GM21381 (cell line): ENCODE data around the gene DOCK4.

Source experiments
- ATAC-seq: cut with Tn5 transposase; IDR thresholded peaks from one replicate; pipeline ENCODE4 v1.9.1; 2021; ENCODE audit warnings: mild to moderate bottlenecking, moderate library complexity; ENCODE audit not compliant: unreplicated experiment

Gene DOCK4

GRCh38 chr7:111744501-111745155 is 461.6 kb downstream of the DOCK4 start:
- no peak for ATAC-seq

- ATAC-seq, result no peak
Measured at GRCh38 chr7:111743244-111743847, 462.9 kb downstream of the DOCK4 start.

DNA sequence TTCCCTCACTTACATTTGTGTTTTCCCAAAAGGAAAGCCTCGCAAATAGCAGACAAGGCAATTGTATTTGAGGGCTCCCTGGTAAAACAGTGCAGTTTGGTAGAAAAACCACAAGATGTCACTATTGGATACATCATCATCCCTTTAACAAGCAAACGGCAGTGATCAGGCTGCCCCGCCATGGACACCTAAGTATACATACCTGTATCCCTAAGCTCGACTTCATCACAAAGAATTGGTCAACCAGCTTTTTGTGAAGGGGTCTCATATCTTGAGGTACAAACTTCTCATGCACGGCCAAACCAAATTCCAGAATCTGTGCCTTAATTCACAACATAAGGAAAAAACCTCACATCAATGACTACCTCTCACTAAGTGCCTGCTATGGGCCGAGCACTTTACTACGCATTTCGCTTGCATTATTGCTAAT is 464.4 kb downstream of the DOCK4 start:
- ATAC-seq, result peak; percentile 93

DNA sequence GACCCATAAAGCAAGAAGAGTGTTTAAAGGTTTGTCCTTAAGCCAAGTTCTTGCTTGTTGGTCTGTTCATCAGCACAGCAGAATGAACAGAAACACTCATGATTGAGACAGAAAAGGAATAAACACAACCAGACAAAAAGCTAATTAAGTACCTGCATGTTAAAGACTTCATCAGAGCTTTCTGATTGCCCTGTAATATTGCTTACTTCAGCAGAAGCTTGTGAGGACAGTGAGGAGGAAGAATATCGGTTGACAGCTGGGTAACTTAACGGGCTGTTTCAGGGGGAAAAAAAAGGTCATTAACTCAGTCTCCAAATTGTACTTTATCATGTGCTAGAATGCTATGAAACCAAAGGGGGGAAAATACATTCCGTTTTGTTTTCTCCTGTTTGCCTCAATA is 465.3 kb downstream of the DOCK4 start:
- no peak for ATAC-seq

- ATAC-seq, result no peak
Measured at GRCh38 chr7:111736552-111736874, 469.7 kb downstream of the DOCK4 start.

DNA sequence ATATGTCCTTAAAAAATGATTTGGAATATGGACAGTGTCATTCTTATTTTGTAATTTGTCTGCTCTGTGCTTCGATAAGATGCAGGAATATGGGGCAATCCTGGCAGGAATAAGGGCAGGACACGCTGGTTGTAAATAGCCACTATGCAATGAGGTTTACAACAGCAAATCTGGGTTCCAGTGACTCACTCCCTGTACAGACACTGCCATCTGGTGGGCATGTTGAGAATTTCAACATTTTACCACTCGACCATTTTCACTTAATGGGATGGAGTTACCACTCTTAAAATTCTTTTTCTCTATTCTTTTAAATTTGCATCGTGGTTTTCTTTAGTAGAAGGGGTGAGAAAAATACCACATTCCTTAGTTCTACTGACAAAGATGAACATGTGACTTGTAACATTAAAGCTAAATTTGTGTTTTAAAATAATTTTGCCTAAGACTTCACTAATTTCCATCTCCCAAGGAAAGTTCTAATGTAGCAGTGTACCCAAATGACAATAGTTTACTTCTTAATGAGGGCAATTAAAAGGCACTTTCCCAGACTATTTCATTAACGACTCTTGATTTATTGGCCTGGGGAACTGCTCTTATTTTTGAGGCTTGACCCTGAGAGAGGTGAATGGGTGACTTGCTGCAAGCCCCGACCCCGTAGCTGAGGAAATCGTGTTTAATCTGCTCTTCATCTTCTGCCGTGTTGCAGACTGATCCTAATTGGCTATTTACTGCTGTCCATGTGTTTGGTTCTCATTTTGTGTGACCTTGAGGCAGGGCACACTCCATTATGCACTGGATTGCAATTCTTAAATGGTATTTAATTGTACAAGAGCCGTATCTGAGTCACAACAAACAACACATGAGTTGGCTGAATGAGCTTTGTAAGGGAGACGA is 470.3 kb downstream of the DOCK4 start:
- peak; percentile 80 for ATAC-seq

- ATAC-seq, result no peak
Measured at GRCh38 chr7:111734954-111735660, 471.1 kb downstream of the DOCK4 start.

DNA sequence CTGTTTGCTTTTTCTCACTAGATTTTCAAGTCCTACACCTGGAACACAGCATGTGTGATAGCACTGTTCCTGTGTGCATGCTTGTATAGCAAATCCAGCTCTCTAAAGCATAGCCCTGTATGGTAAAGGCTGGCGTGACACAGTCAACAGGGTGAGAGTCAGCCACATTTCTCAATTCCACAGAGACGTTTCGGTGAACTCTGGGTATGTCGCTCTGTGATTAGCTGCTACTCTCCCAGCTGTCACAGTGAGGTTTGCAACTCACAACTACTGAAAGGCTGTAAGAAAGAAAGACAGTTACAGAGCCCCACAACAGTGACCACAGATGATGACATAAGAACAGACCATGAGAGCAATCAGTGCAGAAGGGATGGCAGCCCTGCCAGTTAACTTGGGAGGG is 473.3 kb downstream of the DOCK4 start:
- no peak for ATAC-seq

- peak; percentile 58 for ATAC-seq
Measured at GRCh38 chr7:111730476-111731300, 475.5 kb downstream of the DOCK4 start.

DNA sequence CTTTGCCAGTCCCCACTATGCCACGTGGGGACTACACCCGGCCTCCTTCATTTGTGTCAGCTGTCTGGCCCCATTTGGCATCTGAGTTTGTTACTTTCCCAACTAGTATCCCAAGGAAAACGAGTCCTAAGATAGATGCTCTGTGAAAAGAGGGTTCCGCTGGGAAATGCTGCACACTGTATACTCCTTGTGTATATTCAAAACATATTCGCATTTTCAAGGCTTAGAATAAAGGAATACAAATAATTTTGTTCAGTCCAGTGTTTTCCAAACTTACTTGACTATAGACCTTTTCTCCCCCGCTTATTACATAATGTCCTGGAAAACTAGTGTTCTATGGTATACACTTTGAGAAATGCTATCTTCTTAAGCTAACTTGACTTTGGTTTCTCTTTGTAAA is 476.1 kb downstream of the DOCK4 start:
- ATAC-seq, result no peak

- no peak for ATAC-seq
Measured at GRCh38 chr7:111729483-111729882, 476.7 kb downstream of the DOCK4 start.

DNA sequence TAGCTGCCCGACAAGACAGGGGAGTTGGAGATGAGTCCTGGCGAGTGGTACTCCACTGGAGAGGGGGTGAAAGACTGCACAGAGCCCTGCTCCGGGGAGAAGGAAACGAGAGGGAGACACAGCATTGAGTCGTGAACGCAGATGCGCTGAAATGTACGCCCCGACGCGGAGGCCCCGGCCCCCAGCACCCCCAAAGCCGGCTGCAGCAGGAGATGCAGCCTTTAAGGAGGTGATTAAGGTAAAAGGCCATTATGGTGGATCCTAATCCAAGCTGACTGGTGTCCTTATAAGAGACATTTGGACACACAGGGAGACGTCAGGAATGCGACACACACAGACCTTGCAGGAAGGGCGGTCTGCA is 477.6 kb downstream of the DOCK4 start:
- no peak for ATAC-seq

- no peak for ATAC-seq
Measured at GRCh38 chr7:111727905-111728634, 478.1 kb downstream of the DOCK4 start.

- ATAC-seq, result no peak
Measured at GRCh38 chr7:111718886-111719285, 487.3 kb downstream of the DOCK4 start.

- no peak for ATAC-seq
Measured at GRCh38 chr7:111711426-111712065, 494.7 kb downstream of the DOCK4 start.

- no peak for ATAC-seq
Measured at GRCh38 chr7:111710839-111711380, 495.3 kb downstream of the DOCK4 start.

GRCh38 chr7:111708072-111708471 is 498.1 kb downstream of the DOCK4 start:
- ATAC-seq, result no peak

GRCh38 chr7:111705807-111706206 is 500.4 kb downstream of the DOCK4 start:
- no peak for ATAC-seq

- ATAC-seq, result no peak
Measured at GRCh38 chr7:111697771-111698170, 508.4 kb downstream of the DOCK4 start.
